ENCODE data around the gene RBM38. TPM values are rescaled to one million over a fixed set of nuclear protein-coding genes. Genes with fewer than 3 reads are reported as not detected.
"Not testable (repeated sequence)": the region's sequence is repeated elsewhere in the genome, so short reads cannot be mapped to it uniquely, and the experiment has no call there.

The RBM38 gene
- total RNA-seq, 1 donor from 2014 or later, result 90.4 TPM

- no peaks in the 10 kb centered on the region for H3K36me3 Mint-ChIP-seq (ENCODE audit: low read depth)
- H3K4me1 Mint-ChIP-seq (ENCODE audit: low read depth), result no peaks in the 10 kb centered on the region
- no peak for DNase-seq (ENCODE audit: low spot score)
- H3K27me3 Mint-ChIP-seq (ENCODE audit: insufficient read depth), result peaks cover 7% of the 10 kb centered on the region
- H3K27ac Mint-ChIP-seq, result no peak overlapping the region
- no peak overlapping the region for H3K4me3 Mint-ChIP-seq
- intact Hi-C loops (cut with micrococcal nuclease), result no loop called here
- no peaks in the 10 kb centered on the region for H3K9me3 Mint-ChIP-seq
These were observed 22.8 kb downstream of the RBM38 start for GRCh38 chr20:57413986-57414385.

- DNase-seq (ENCODE audit: low spot score), result no peak
- no peaks in the 10 kb centered on the region for H3K4me1 Mint-ChIP-seq (ENCODE audit: low read depth)
- peaks cover 7% of the 10 kb centered on the region for H3K27me3 Mint-ChIP-seq (ENCODE audit: insufficient read depth)
- no peak overlapping the region for H3K27ac Mint-ChIP-seq
- no peak overlapping the region for H3K4me3 Mint-ChIP-seq
- H3K9me3 Mint-ChIP-seq, result no peaks in the 10 kb centered on the region
- intact Hi-C loops (cut with micrococcal nuclease), result no loop called here
- no peaks in the 10 kb centered on the region for H3K36me3 Mint-ChIP-seq (ENCODE audit: low read depth)
These were observed 23.8 kb downstream of the RBM38 start for GRCh38 chr20:57414867-57415592.

- H3K9me3 Mint-ChIP-seq, result no peaks in the 10 kb centered on the region
These were observed 24.6 kb downstream of the RBM38 start for GRCh38 chr20:57415771-57416170.

GRCh38 chr20:57416296-57417022, 25.3 kb downstream of the RBM38 start:
- DNase-seq (ENCODE audit: low spot score), result no peak
- Mint-ChIP-seq H3K27ac (no peak overlapping the region), H3K36me3 (ENCODE audit: low read depth) (no peaks in the 10 kb centered on the region), H3K4me3 (no peak overlapping the region), H3K27me3 (ENCODE audit: insufficient read depth) (peaks cover 7% of the 10 kb centered on the region), H3K9me3 (no peaks in the 10 kb centered on the region), H3K4me1 (ENCODE audit: low read depth) (no peaks in the 10 kb centered on the region)
- intact Hi-C loops (cut with micrococcal nuclease), result no loop called here

More at GRCh38 chr20:57415771-57416170, 24.6 kb downstream of the RBM38 start:
- no peak for DNase-seq (ENCODE audit: low spot score)
- H3K27me3 Mint-ChIP-seq (ENCODE audit: insufficient read depth), result peaks cover 7% of the 10 kb centered on the region
- H3K27ac Mint-ChIP-seq, result no peak overlapping the region
- H3K4me1 Mint-ChIP-seq (ENCODE audit: low read depth), result no peaks in the 10 kb centered on the region
- H3K4me3 Mint-ChIP-seq, result no peak overlapping the region
- intact Hi-C loops (cut with micrococcal nuclease), result no loop called here
- no peaks in the 10 kb centered on the region for H3K36me3 Mint-ChIP-seq (ENCODE audit: low read depth)

- DNase-seq (ENCODE audit: low spot score), result no peak
- Mint-ChIP-seq H3K27me3 (ENCODE audit: insufficient read depth) (peaks cover 10% of the 10 kb centered on the region), H3K9me3 (no peaks in the 10 kb centered on the region), H3K4me3 (no peak overlapping the region), H3K27ac (peak overlapping the region; percentile 49), H3K36me3 (ENCODE audit: low read depth) (no peaks in the 10 kb centered on the region), H3K4me1 (ENCODE audit: low read depth) (no peaks in the 10 kb centered on the region)
- intact Hi-C loops (cut with micrococcal nuclease), result no loop called here
These were observed 26.0 kb downstream of the RBM38 start for GRCh38 chr20:57417051-57417689.

- no peak for DNase-seq (ENCODE audit: low spot score)
- Mint-ChIP-seq H3K9me3 (no peaks in the 10 kb centered on the region), H3K4me1 (ENCODE audit: low read depth) (no peaks in the 10 kb centered on the region), H3K27ac (no peak overlapping the region), H3K27me3 (ENCODE audit: insufficient read depth) (peaks cover 10% of the 10 kb centered on the region), H3K4me3 (no peak overlapping the region), H3K36me3 (ENCODE audit: low read depth) (no peaks in the 10 kb centered on the region)
- intact Hi-C loops (cut with micrococcal nuclease), result no loop called here
These were observed 26.9 kb downstream of the RBM38 start for GRCh38 chr20:57417830-57418780.

GRCh38 chr20:57419479-57419878, 28.3 kb downstream of the RBM38 start:
- H3K4me3 Mint-ChIP-seq; H3K4me1 Mint-ChIP-seq (ENCODE audit: low read depth); H3K36me3 Mint-ChIP-seq (ENCODE audit: low read depth); intact Hi-C loops (cut with micrococcal nuclease); H3K9me3 Mint-ChIP-seq; H3K27ac Mint-ChIP-seq; DNase-seq (ENCODE audit: low spot score): not testable (repeated sequence)
- peaks cover 12% of the 10 kb centered on the region for H3K27me3 Mint-ChIP-seq (ENCODE audit: insufficient read depth)

GRCh38 chr20:57420571-57421252, 29.5 kb downstream of the RBM38 start:
- H3K9me3 Mint-ChIP-seq, result no peaks in the 10 kb centered on the region
- H3K4me3 Mint-ChIP-seq, result no peak overlapping the region
- peaks cover 12% of the 10 kb centered on the region for H3K27me3 Mint-ChIP-seq (ENCODE audit: insufficient read depth)
- H3K27ac Mint-ChIP-seq, result no peak overlapping the region
- intact Hi-C loops (cut with micrococcal nuclease), result no loop called here
- H3K36me3 Mint-ChIP-seq (ENCODE audit: low read depth), result no peaks in the 10 kb centered on the region
- DNase-seq (ENCODE audit: low spot score), result no peak
- H3K4me1 Mint-ChIP-seq (ENCODE audit: low read depth), result no peaks in the 10 kb centered on the region

GRCh38 chr20:57421253-57422220, 30.3 kb downstream of the RBM38 start:
- DNase-seq (ENCODE audit: low spot score), result no peak
- H3K36me3 Mint-ChIP-seq (ENCODE audit: low read depth), result no peaks in the 10 kb centered on the region
- H3K4me3 Mint-ChIP-seq, result no peak overlapping the region
- no peaks in the 10 kb centered on the region for H3K9me3 Mint-ChIP-seq
- intact Hi-C loops (cut with micrococcal nuclease), result no loop called here
- H3K27ac Mint-ChIP-seq, result no peak overlapping the region
- no peaks in the 10 kb centered on the region for H3K4me1 Mint-ChIP-seq (ENCODE audit: low read depth)
- peaks cover 12% of the 10 kb centered on the region for H3K27me3 Mint-ChIP-seq (ENCODE audit: insufficient read depth)

- DNase-seq (ENCODE audit: low spot score), result no peak
- Mint-ChIP-seq H3K27ac (no peak overlapping the region), H3K4me3 (no peak overlapping the region), H3K27me3 (ENCODE audit: insufficient read depth) (peaks cover 10% of the 10 kb centered on the region), H3K9me3 (no peaks in the 10 kb centered on the region), H3K4me1 (ENCODE audit: low read depth) (no peaks in the 10 kb centered on the region), H3K36me3 (ENCODE audit: low read depth) (no peaks in the 10 kb centered on the region)
- intact Hi-C loops (cut with micrococcal nuclease), result no loop called here
These were observed 31.1 kb downstream of the RBM38 start for GRCh38 chr20:57422254-57422653.
